IMR-90 (cell line): ENCODE results near the gene TRAPPC10. TPM values are rescaled to one million over a fixed set of nuclear protein-coding genes. Genes with fewer than 3 reads are reported as not detected.

Experiments used
- ATAC-seq: fragments of 200-7000 bp; cut with Tn5 transposase; 2 replicates; pipeline ENCODE4 v1.9.1; 2020; ENCODE audit warnings: low read depth, mild to moderate bottlenecking, moderate library complexity
- BruUV-seq: library from RNA; stranded (reverse); fragments of 400-500 nt; replicated peaks from 2 replicates; lab custom pipeline; 2021; lab: Mats Ljungman, UMichigan
- CTCF ChIA-PET: fragments of 300-600 bp; formaldehyde crosslinking; extraction: SDS; loops from one replicate; lab custom pipeline; 2021; ENCODE audit warnings: antibody characterized with exemption; lab: Yijun Ruan, JAX
- POLR2A ChIA-PET: fragments of 300-600 bp; sonication (Branson Sonifier 250); formaldehyde crosslinking; loops from one replicate; lab custom pipeline; 2022; ENCODE audit warnings: antibody characterized with exemption; ENCODE audit not compliant: unreplicated experiment; lab: Charles Lee
- DNase-seq: peaks from one replicate; pipeline ENCODE4 v3.0.0; 2013
- H2AFZ ChIP-seq: replicated peaks from 2 replicates; pipeline ENCODE3; 2013; ENCODE audit warnings: low read length, mild to moderate bottlenecking; ENCODE audit not compliant: poor library complexity
- H2AK5ac ChIP-seq: 2 replicates; pipeline ENCODE4 v1.6.1; 2013; ENCODE audit warnings: low read depth, low read length, inconsistent platforms
- H2AK9ac ChIP-seq: replicated peaks from 2 replicates; pipeline ENCODE3; 2013; ENCODE audit warnings: mild to moderate bottlenecking, low read depth, low read length, moderate library complexity; ENCODE audit not compliant: poor library complexity
- H2BK120ac ChIP-seq: 2 replicates; pipeline ENCODE4 v1.6.1; 2013; ENCODE audit warnings: low read depth, low read length, inconsistent platforms
- H2BK15ac ChIP-seq: 3 replicates; pipeline ENCODE4 v1.6.1; 2013; ENCODE audit warnings: low read depth, low read length, inconsistent platforms
- H2BK20ac ChIP-seq: 2 replicates; pipeline ENCODE4 v1.6.1; 2013; ENCODE audit warnings: low read depth, mild to moderate bottlenecking, inconsistent platforms, low read length, moderate library complexity
- H2BK5ac ChIP-seq: 2 replicates; pipeline ENCODE4 v1.6.1; 2013; ENCODE audit warnings: mild to moderate bottlenecking, low read depth, low read length, inconsistent platforms; ENCODE audit not compliant: poor library complexity, severe bottlenecking
- H3K14ac ChIP-seq: replicated peaks from 2 replicates; pipeline ENCODE4 v1.6.1; 2013; ENCODE audit warnings: low read depth, low read length, inconsistent platforms
- H3K18ac ChIP-seq: 2 replicates; pipeline ENCODE4 v1.6.1; 2013; ENCODE audit warnings: low read depth, low read length, control low read depth
- H3K23ac ChIP-seq: 2 replicates; pipeline ENCODE4 v1.6.1; 2013; ENCODE audit warnings: low read depth, low read length, inconsistent platforms
- H3K27ac ChIP-seq: 2 replicates; pipeline ENCODE4 v1.5.1; 2013; ENCODE audit warnings: mild to moderate bottlenecking, control low read depth, low read length; ENCODE audit not compliant: insufficient read depth
- H3K27me3 ChIP-seq: 2 replicates; pipeline ENCODE4 v1.6.1; 2013; ENCODE audit warnings: low read length; ENCODE audit not compliant: control insufficient read depth, insufficient read depth
- H3K36me3 ChIP-seq: 2 replicates; pipeline ENCODE4 v1.6.1; 2013; ENCODE audit warnings: low read length, mixed read lengths; ENCODE audit not compliant: control insufficient read depth, insufficient read depth
- H3K4ac ChIP-seq: 2 replicates; pipeline ENCODE4 v1.6.1; 2013; ENCODE audit warnings: low read depth, low read length, inconsistent platforms
- H3K4me1 ChIP-seq: 2 replicates; pipeline ENCODE4 v1.6.1; 2013; ENCODE audit warnings: low read length, mixed read lengths; ENCODE audit not compliant: control insufficient read depth, insufficient read depth
- H3K4me2 ChIP-seq: 2 replicates; pipeline ENCODE4 v1.6.1; 2013; ENCODE audit warnings: low read depth, mild to moderate bottlenecking, control low read depth, low read length, moderate library complexity
- H3K4me3 ChIP-seq: 2 replicates; pipeline ENCODE4 v1.5.1; 2013; ENCODE audit warnings: low read depth, mild to moderate bottlenecking, control low read depth, low read length, moderate library complexity; ENCODE audit not compliant: insufficient read depth
- H3K56ac ChIP-seq: 2 replicates; pipeline ENCODE4 v1.6.1; 2013; ENCODE audit warnings: low read length, inconsistent platforms; ENCODE audit not compliant: insufficient read depth; ENCODE audit errors: extremely low read depth
- H3K79me1 ChIP-seq, 2 experiments: 2 replicates each; pipeline ENCODE4 v1.6.1; 2013; ENCODE audit warnings: low read length in 2 of 2, inconsistent platforms in 1 of 2, low read depth in 1 of 2
- H3K9ac ChIP-seq: 2 replicates; pipeline ENCODE4 v1.6.1; 2013; ENCODE audit warnings: low read depth, low read length, control low read depth
- H3K9me1 ChIP-seq: 2 replicates; pipeline ENCODE4 v1.6.1; 2013; ENCODE audit warnings: low read length, inconsistent platforms; ENCODE audit not compliant: insufficient read depth
- H3K9me3 ChIP-seq: 2 replicates; pipeline ENCODE4 v1.6.1; 2013; ENCODE audit warnings: low read length; ENCODE audit not compliant: control insufficient read depth, insufficient read depth
- H4K20me1 ChIP-seq: 2 replicates; pipeline ENCODE4 v1.6.1; 2013; ENCODE audit warnings: low read length, inconsistent platforms; ENCODE audit not compliant: insufficient read depth
- H4K5ac ChIP-seq: 2 replicates; pipeline ENCODE4 v1.6.1; 2013; ENCODE audit warnings: mild to moderate bottlenecking, low read depth, low read length, control low read depth
- H4K8ac ChIP-seq, 2 experiments: 2 replicates each; pipeline ENCODE4 v1.6.1; 2013; ENCODE audit warnings: low read depth in 2 of 2, low read length in 2 of 2, control low read depth in 1 of 2, inconsistent platforms in 1 of 2
- H4K91ac ChIP-seq: 2 replicates; pipeline ENCODE4 v1.6.1; 2013; ENCODE audit warnings: low read depth, low read length, inconsistent platforms; ENCODE audit not compliant: insufficient read depth
- BHLHE40 ChIP-seq: fragments of 150-350 bp; IDR thresholded peaks from 2 replicates; pipeline ENCODE4 v1.6.1; 2016; ENCODE audit warnings: mild to moderate bottlenecking, low read depth, low read length
- MAFK ChIP-seq: IDR thresholded peaks from 2 replicates; pipeline ENCODE4 v1.6.1; 2012; ENCODE audit warnings: low read depth, low read length, improper control_type of control experiment
- MXI1 ChIP-seq: IDR thresholded peaks from 2 replicates; pipeline ENCODE4 v1.6.1; 2012; ENCODE audit warnings: low read depth, mild to moderate bottlenecking, low read length, moderate library complexity, borderline replicate concordance
- NFE2L2 ChIP-seq: fragments of 150-350 bp; IDR thresholded peaks from 2 replicates; pipeline ENCODE4 v1.6.1; 2016; ENCODE audit warnings: low read depth, mild to moderate bottlenecking, low read length
- POLR2A ChIP-seq: IDR thresholded peaks from 2 replicates; pipeline ENCODE4 v1.6.1; 2012; ENCODE audit warnings: mild to moderate bottlenecking, low read depth, low read length
- RFX5 ChIP-seq: IDR thresholded peaks from 2 replicates; pipeline ENCODE4 v1.8.0; 2012; ENCODE audit warnings: low read depth, mild to moderate bottlenecking, low read length, moderate library complexity
- WGBS, 2 experiments: methylation state at CpG; one replicate each; pipeline versions ENCODE4 v1.1.5 to v1.1.7; 2013; ENCODE audit warnings: missing lambda C conversion rate in 2 of 2; ENCODE audit not compliant: insufficient read length in 1 of 2; ENCODE audit errors: extremely low coverage in 2 of 2; 5-methylcytosine and 5-hydroxymethylcytosine counted together
- dilution Hi-C: fragments of 300-500 bp; cut with HindIII; formaldehyde crosslinking; loops from one replicate; pipeline ENCODE4 v1.14.3; 2018; ENCODE audit warnings: low sequenced_read_pairs; ENCODE audit not compliant: unreplicated experiment
- in situ Hi-C: fragments of 300-500 bp; cut with MboI; formaldehyde crosslinking; loops from 3 replicates; pipeline ENCODE4 v1.14.3; 2019; ENCODE audit warnings: low sequenced_read_pairs, inconsistent platforms, mixed read lengths
- intact Hi-C: fragments of 100-400 bp; cut with micrococcal nuclease; formaldehyde crosslinking; loops from 2 replicates; pipeline ENCODE4 v1.10.0; 2022
- polyA plus RNA-seq, 3 experiments: library from polyadenylated mRNA; depleted of rRNA; stranded (reverse); fragments of >200 nt; gene quantifications; 2 replicates each; pipeline ENCODE4 v1.2.3, GENCODE V29; 2012; ENCODE audit warnings: low replicate concordance in 1 of 3
- total RNA-seq: library from RNA; depleted of rRNA; stranded (reverse); fragments of >200 nt; gene quantifications from 2 replicates; pipeline ENCODE4 v1.2.3, GENCODE V29; 2012

TRAPPC10 gene
- total and polyA plus RNA-seq, 2 of the 4 experiments (the other 2 are of a cell fraction): 17.8 to 18.1 TPM

- H3K27ac ChIP-seq: no peak overlapping the region
- TF ChIP-seq RFX5: no peak
- TF ChIP-seq NFE2L2: no peak
- TF ChIP-seq MAFK: no peak
- TF ChIP-seq POLR2A: no peak
- no peak for TF ChIP-seq MXI1
- no peak for TF ChIP-seq BHLHE40
- no peak overlapping the region for H4K91ac ChIP-seq
- no peak overlapping the region for H3K14ac ChIP-seq
- peak overlapping the region; percentile 58 for H2AFZ ChIP-seq
- peaks cover 43% of the 10 kb centered on the region for H3K36me3 ChIP-seq
- no peak overlapping the region for H2AK9ac ChIP-seq
- DNase-seq (no peak), ATAC-seq (peak; percentile 46; the same call in 1 of the 2 replicates)
- peaks cover 30% of the 10 kb centered on the region for H4K20me1 ChIP-seq
- H3K79me1 ChIP-seq: peaks cover 30 to 80% of the 10 kb centered on the region in 2 experiments
- no peak overlapping the region for H3K4me2 ChIP-seq
- no peaks in the 10 kb centered on the region for H3K4me1 ChIP-seq
- dilution Hi-C loops (no loop called here), intact Hi-C loops (no loop called here), in situ Hi-C loops (no loop called here)
- H3K9me1 ChIP-seq: peaks cover 27% of the 10 kb centered on the region
- no peak overlapping the region for H3K23ac ChIP-seq
- no peak overlapping the region for H2BK20ac ChIP-seq
- H2BK120ac ChIP-seq: no peak overlapping the region
- no peak overlapping the region for H4K5ac ChIP-seq
- H3K9ac ChIP-seq: no peak overlapping the region
- POLR2A ChIA-PET: interaction anchor here (0.6 kb wide), 1 partner anchor 271 kb away, joined by 4 read pairs; no protein-coding TSS in a partner anchor
- no peaks in the 10 kb centered on the region for H3K27me3 ChIP-seq
- no peak overlapping the region for H3K18ac ChIP-seq
- no TSS peak for BruUV-seq
- 92% methylated on average over 6 of the region's 15 CpGs; no CpG with 5 or more reads in 1 of the 2 experiments for WGBS, 2 experiments
- H3K4ac ChIP-seq: no peak overlapping the region
- no peak overlapping the region for H4K8ac ChIP-seq
- no peak overlapping the region for H3K56ac ChIP-seq
- H3K4me3 ChIP-seq: no peak overlapping the region
- H3K9me3 ChIP-seq: no peaks in the 10 kb centered on the region
- no peak overlapping the region for H2BK5ac ChIP-seq
- no peak overlapping the region for H2AK5ac ChIP-seq
- CTCF ChIA-PET: interaction anchor here (0.6 to 1.3 kb wide), 2 partner anchors 11 to 45 kb away, joined by 3 to 5 read pairs; no protein-coding TSS in a partner anchor
- H2BK15ac ChIP-seq: no peak overlapping the region
Observed at GRCh38 chr21:44067011-44067839, 55.1 kb downstream of the TRAPPC10 start.
